HK-2 (cell line): ENCODE data around the gene STOML1.
A peak's percentile ranks its signal among the peaks of the same experiment; 100 is the strongest.
"Not testable (repeated sequence)": the region's sequence is repeated elsewhere in the genome, so short reads cannot be mapped to it uniquely, and the experiment has no call there.

Experiments
- DNase-seq: peaks from one replicate; pipeline ENCODE4 v3.0.0-alpha.2; 2018; ENCODE audit not compliant: unreplicated experiment

Gene STOML1

DNA sequence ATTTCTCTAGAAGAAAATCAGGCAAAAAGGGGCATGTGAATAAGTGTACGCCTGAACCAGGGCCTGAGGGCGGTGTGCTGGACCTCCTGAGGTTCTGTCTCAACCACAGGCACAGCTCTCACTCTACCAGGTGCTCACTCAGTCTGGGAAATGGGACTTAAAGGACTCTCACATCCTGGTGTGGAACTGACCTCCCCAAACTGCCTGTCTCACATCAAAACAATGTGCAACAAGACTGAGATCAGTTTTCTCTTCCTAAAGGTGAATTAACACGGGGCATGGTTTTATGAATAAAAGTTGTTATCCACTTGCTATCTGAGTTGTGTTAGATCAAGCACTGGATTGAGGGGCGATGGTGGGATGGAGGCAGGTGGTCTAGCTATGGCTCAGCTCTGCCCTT, 4.8 kb downstream of the STOML1 start:
- no peak for DNase-seq

- DNase-seq = no peak
Observed at GRCh38 chr15:73986776-73987056, 5.4 kb downstream of the STOML1 start.

- no peak for DNase-seq
Observed at GRCh38 chr15:73986055-73986775, 5.9 kb downstream of the STOML1 start.

- DNase-seq = no peak
Observed at GRCh38 chr15:73985101-73985873, 6.8 kb downstream of the STOML1 start.

DNA sequence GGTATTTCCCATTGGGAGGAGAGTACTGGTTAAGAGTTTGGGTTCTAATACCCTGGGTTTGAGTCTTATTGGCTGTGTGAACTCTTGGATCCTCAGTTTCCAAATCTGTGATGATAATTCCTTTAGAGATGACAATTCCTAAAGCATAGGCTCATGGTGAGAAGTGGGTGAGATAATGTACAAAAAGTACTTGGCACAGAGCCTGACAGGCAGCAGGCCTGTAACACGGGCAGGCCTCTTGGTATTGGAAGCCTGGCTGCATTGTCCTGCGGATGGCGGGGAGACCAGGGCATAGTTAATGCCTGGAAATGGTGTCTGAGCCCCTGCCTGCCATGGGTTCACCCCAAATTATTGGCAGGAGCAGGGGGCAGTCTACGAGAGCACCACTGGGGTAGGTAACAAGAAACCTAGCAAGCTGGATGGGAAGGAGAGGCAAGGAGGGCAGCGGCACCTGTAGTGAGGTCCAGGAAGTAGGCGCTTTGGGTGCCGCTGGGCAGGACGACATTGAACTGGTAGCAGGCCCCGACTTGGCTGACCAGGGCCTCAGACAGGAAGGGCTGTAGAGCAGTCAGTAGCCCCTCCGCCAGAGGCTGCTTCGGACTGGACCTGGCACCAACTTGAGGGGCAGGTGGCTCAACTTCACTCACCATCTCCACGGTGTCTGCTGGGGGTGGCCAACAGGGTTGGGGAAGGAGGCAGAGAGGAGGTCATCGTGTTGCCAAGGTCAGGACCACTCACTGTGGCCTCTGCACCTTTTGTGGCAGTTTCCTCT, 7.7 kb downstream of the STOML1 start:
- no peak for DNase-seq

- DNase-seq = no peak
Observed at GRCh38 chr15:73983773-73984172, 8.3 kb downstream of the STOML1 start.

- peak; percentile 75 for DNase-seq
Observed at GRCh38 chr15:73983211-73983727, 8.8 kb downstream of the STOML1 start.

- peak; percentile 84 for DNase-seq
Observed at GRCh38 chr15:73982222-73982962, 9.7 kb downstream of the STOML1 start.

DNA sequence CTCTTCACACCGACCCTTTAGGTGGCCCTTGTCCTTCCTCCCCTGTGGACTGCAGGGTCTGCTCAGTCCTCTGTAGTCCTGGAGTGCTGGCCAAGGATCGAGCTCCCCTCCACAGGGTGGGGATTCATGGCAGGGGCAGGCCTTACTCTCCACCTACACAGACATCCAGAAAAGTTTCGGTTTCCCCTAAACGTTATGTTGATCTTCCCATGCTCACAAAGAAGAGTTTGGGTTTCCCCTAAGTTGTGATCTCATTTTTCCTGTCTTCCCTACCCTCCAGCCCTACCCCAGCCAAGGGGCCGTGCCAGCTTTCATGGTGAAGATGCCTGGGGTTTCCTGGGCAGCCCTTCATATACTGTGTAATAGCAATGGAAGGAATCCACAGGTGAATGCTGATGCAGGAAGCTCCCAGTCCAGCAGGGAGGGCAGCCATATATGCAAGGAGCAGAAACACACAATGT, 10.3 kb downstream of the STOML1 start:
- no peak for DNase-seq

DNA sequence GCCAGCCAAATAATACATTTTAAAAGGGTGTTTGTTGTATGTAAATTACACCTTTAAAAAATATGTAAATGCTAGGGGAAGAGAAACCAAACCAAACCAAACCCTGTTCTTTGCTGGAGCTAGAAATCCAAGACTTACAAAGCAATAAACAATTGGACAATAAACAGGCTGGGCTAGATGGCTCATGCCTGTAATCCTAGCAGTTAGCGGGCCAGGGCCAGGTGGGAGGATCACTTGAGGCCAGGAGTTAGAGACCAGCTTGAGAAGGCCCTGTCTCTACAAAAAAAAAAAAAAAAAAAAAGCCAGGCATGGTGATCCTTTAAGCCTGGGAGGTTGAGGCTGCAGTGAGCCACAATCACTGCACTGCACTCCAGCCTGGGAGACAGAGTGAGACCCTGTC, 12.5 kb downstream of the STOML1 start:
- no peak for DNase-seq

DNA sequence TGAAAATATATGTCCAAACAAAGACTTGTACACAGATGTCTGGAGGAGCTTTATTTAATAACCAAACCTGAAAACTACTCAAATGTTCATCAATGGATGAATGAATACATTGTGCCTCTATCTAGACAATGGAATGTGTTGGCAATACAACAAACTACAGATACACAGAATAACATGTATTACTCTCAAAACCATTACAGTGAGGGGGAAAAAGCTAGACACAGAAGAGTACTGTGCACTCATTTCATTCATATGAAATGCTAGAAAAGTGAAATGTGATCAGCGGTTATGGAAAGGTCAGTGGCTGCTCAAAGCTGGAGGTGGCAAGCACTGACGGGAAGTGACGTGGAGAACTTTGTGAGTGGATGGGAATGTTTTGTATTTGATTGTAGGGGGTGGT, 13.2 kb downstream of the STOML1 start:
- DNase-seq = no peak

DNA sequence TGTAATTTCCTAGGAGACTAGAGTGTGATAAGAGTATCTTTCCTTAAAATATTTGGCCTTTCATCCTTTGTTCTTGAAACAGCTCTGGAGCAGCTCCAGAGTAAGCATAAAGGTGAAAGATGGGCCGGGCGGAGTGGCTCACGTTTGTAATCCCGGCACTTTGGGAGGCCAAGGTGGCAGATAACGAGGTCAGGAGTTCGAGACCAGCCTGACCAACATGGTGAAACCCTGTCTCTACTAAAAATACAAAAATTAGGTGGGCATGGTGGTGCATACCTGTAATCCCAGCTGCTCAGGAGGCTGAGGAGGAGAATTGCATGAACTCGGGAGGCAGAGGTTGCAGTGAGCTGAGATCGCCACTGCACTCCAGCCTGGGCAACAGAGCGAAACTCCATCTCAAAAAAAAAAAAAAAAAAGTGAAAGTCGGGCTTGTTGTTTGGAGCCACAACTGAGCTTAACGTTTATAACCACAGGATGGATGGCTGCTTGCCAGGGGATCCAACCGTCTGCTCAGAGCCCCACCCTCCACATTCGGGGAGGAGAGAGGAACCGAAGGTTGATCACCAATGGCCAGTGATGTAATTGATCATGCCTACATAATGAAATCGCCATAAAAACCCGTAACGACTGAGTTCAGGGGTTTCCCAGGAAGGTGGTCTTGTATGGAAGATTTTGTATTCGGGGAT, 16.5 kb downstream of the STOML1 start:
- not testable (repeated sequence) for DNase-seq

DNA sequence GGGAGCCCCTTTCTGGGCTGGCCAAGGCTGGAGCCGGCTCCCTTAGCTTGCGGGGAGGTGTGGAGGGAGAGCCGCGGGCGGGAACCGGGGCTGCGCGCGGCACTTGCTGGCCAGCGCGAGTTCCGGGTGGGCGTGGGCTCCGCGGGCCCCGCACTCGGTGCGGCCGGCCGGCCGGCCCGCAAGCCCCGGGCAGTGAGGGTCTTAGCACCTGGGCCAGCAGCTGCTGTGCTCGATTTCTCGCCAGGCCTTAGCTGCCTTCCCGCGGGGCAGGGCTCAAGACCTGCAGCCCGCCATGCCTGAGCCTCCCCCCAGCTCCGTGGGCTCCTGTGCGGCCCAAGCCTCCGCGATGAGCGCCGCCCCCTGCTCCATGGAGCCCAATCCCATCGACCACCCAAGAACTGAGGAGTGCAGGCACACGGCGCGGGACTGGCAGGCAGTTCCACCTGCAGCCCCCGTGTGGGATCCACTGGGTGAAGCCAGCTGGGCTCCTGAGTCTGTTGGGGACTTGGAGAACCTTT, 18.4 kb downstream of the STOML1 start:
- DNase-seq = not testable (repeated sequence)

GRCh38 chr15:73972984-73973682, 19.0 kb downstream of the STOML1 start:
- peak; percentile 75 for DNase-seq

- no peak for DNase-seq
Observed at GRCh38 chr15:73969151-73969759, 22.8 kb downstream of the STOML1 start.

- no peak for DNase-seq
Observed at GRCh38 chr15:73968461-73968860, 23.6 kb downstream of the STOML1 start.

GRCh38 chr15:73965758-73966113, 26.4 kb downstream of the STOML1 start:
- DNase-seq = no peak

DNA sequence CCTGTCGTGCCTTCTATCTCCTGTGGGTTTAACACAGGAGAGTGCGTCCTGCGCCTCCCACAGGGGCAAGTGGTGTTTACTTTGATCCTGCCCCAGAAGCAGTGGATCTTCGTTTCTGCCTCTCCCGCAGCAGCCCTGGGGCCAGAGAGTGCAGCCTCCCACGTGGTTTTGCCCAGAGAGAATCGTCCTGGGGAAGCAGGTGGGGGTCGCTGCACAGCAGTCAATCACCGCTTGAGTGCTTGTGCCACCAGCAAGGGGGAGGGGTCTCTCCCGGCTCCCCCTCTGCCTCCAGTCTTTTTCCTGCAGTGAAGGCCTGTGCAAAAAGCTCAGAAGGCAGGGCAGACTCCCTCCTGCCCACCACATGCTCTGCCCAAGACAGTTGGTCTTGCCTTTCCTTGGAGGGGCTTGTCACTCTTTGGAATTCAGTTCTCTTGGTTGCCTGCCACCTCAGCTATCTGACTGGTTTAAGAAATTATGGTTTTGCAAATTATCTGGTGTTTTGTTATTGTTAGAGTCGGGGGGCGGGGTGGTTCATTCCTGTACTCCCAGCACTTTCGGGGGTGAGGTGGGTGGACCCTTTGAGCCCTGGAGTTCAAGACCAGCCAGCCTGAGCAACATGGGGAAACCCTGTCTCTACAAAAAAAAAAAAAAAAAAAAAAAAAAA, 26.9 kb downstream of the STOML1 start:
- DNase-seq = no peak

- peak; percentile 78 for DNase-seq
Observed at GRCh38 chr15:73964736-73965093, 27.4 kb downstream of the STOML1 start.
